ENCODE results near the gene FUT8.

Gene FUT8

DNA sequence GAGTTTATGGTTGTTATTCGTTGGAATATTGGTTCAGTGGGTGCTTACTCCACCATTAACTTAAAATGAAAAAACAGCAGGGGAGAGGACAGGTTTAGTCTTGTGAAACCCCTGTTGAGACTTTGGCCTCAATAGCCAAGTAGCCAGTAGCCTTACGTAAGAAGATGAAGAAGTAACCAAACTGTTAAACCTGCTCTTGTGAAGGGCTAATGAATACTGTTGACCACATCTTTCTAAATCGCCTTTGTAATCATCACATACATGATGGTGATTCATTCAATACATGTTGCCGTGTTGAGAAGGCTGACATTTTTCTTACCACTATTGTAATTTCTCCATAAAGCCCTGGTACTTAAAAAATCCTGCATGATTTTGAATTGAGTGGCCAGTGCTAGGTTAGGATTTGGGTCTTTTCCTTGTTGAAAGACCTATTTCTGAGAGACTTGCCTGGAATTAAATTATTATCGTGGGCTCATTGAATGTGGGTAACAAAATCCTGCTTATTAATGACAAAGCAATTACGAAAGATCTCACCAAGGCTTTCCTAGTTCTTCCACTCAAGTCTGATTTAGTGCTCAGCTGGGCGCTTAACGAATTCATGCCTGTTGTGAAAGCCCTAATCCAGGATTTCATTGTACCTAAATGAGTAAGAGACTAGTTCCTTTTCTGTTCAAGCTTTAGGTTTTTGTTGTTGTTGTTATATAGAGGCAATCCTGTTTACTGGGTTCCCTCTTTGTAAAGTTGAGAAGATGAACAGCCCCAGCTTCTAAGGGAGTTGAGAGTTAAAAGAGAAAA, 333.1 kb downstream of the FUT8 start:
- Histone ChIP-seq H3K27me3 (no peaks in the 10 kb centered on the region), H3K27ac (no peak overlapping the region), H3K9me3 (no peaks in the 10 kb centered on the region), H3K4me3 (no peak overlapping the region), H3K4me1 (no peaks in the 10 kb centered on the region), H3K36me3 (peaks cover 6 to 9% (median 9%) of the 10 kb centered on the region in 3 donors)
- TF ChIP-seq, protein P1, sequence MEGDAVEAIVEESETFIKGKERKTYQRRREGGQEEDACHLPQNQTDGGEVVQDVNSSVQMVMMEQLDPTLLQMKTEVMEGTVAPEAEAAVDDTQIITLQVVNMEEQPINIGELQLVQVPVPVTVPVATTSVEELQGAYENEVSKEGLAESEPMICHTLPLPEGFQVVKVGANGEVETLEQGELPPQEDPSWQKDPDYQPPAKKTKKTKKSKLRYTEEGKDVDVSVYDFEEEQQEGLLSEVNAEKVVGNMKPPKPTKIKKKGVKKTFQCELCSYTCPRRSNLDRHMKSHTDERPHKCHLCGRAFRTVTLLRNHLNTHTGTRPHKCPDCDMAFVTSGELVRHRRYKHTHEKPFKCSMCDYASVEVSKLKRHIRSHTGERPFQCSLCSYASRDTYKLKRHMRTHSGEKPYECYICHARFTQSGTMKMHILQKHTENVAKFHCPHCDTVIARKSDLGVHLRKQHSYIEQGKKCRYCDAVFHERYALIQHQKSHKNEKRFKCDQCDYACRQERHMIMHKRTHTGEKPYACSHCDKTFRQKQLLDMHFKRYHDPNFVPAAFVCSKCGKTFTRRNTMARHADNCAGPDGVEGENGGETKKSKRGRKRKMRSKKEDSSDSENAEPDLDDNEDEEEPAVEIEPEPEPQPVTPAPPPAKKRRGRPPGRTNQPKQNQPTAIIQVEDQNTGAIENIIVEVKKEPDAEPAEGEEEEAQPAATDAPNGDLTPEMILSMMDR (IDR thresholded peaks at IDR 0.05): no peak
- DNase-seq: no peak
- intact Hi-C loops (cut with DNase I; ENCODE audit: low total_unique reads): no loop called here

DNA sequence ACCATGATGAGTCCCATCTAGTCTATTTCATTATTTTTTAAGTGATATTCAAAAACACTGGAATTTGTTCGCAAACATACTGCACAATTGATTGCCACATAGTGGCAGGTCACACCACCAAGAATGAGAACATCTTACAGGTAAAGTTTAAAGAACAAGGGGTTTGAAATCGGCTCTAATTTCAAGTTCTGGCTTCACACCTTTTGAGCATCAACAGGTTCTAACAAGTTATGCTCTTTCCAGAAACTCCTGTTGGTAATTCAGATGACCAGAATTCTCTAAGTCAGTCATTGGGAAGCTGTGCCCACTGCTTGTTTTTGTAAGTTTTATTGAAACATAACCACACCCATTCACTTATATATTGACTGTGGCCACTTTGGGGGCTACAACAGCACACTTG, 336.3 kb downstream of the FUT8 start:
- DNase-seq: no peak
- TF ChIP-seq, protein P1 (IDR thresholded peaks at IDR 0.05): no peak
- Histone ChIP-seq H3K36me3 (no peaks in the 10 kb centered on the region), H3K4me3 (no peak overlapping the region), H3K27ac (no peak overlapping the region), H3K4me1 (no peaks in the 10 kb centered on the region), H3K9me3 (no peaks in the 10 kb centered on the region), H3K27me3 (no peaks in the 10 kb centered on the region)
- intact Hi-C loops (cut with DNase I; ENCODE audit: low total_unique reads): no loop called here

DNA sequence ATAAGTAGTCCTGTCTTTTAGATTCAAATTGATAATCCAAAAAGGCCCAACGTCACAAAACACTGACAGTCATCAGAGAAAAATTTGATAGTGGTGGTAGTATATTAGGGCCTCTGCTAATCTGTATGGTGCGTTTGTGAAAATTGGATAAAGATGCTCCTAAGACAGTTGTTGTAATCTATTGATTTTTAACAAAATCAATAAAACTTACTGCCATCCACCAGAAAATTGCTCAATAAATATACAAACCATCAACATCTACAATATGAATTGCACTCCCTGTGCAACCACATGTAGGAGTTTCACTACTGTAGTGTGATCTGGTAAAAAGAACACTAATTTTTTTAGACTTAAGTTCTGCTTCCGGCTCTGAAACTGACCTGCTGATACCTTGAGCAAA, 336.8 kb downstream of the FUT8 start:
- intact Hi-C loops (cut with DNase I; ENCODE audit: low total_unique reads): no loop called here
- no peak for DNase-seq

DNA sequence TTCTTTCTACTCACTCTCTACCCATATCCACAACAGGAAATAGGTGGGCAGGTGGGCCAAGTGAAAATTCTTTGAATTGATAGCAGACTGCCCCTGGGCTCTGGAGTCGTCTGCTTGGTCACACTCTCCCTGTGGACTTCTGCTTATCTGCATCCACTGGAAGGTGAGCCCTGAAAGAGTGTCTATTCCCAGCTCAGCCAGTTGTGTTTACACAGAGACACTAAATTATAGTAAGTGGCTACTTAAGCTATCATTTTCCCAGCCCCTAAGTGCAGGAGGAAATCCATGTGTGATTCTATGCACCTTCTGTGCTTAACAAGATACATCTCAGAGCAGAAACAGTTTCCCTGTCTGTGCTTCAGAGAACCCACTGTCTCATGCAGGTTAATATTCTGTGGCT, 338.4 kb downstream of the FUT8 start:
- Histone ChIP-seq H3K4me1 (no peaks in the 10 kb centered on the region), H3K36me3 (no peaks in the 10 kb centered on the region), H3K4me3 (no peak overlapping the region), H3K27me3 (no peaks in the 10 kb centered on the region), H3K27ac (no peak overlapping the region), H3K9me3 (no peaks in the 10 kb centered on the region)
- TF ChIP-seq, protein P1 (IDR thresholded peaks at IDR 0.05): no peak
- DNase-seq: no peak
- intact Hi-C loops (cut with DNase I; ENCODE audit: low total_unique reads): no loop called here

More for the DNA sequence above, 336.8 kb downstream of the FUT8 start:
- Histone ChIP-seq H3K27me3 (no peaks in the 10 kb centered on the region), H3K27ac (no peak overlapping the region), H3K36me3 (no peaks in the 10 kb centered on the region), H3K9me3 (no peaks in the 10 kb centered on the region), H3K4me3 (no peak overlapping the region), H3K4me1 (no peaks in the 10 kb centered on the region)
- TF ChIP-seq, protein P1 (IDR thresholded peaks at IDR 0.05): no peak

DNA sequence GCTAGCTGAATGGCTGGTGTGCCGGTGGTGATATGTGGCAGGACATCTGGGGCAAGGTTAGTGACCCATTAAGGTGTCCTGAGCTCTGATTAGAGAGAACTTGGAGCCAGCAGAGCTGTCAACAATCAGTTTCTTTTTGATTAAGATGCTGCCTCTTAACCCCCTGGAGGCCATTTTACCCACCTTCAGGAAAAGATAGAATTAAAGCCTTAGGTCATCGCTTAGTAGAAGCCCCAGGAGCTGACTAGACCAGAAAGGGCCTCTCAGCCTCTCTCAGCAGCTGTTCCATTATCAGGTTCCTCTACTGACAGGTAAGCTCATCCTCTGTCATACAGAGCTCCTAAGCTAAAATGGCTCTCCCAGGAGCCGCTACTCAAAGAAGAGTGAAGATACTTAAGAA, 339.0 kb downstream of the FUT8 start:
- TF ChIP-seq, protein P1 (IDR thresholded peaks at IDR 0.05): no peak
- DNase-seq: no peak
- intact Hi-C loops (cut with DNase I; ENCODE audit: low total_unique reads): no loop called here
- no peaks in the 10 kb centered on the region for H3K27me3 ChIP-seq
- no peak overlapping the region for H3K4me3 ChIP-seq
- no peaks in the 10 kb centered on the region for H3K4me1 ChIP-seq
- no peaks in the 10 kb centered on the region for H3K9me3 ChIP-seq
- no peaks in the 10 kb centered on the region for H3K36me3 ChIP-seq
- H3K27ac ChIP-seq: no peak overlapping the region

Data from tibial artery (tissue), 4 donors.